ENCODE data around the gene MAF.

Gene MAF

DNA sequence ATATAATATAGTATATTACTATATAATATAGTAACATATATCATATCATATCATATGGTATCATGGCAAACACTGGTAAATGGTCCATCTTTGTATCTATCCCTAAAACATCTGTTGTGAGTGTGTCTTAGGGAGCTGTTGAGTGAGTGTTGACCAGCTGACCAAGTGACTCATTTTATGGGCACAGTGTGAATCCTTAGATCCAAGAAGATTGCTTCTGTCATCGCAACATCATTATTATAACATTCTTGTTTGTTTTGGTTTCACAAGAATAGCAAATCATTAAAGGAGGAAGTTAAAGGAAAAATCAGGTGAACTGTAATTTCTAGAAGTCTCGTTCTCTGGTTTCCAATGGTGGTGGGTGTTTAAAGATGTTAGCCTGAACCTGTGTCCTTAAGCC is 11.7 kb upstream of the MAF start:
- no peak for DNase-seq (ENCODE audit: low read depth)

DNA sequence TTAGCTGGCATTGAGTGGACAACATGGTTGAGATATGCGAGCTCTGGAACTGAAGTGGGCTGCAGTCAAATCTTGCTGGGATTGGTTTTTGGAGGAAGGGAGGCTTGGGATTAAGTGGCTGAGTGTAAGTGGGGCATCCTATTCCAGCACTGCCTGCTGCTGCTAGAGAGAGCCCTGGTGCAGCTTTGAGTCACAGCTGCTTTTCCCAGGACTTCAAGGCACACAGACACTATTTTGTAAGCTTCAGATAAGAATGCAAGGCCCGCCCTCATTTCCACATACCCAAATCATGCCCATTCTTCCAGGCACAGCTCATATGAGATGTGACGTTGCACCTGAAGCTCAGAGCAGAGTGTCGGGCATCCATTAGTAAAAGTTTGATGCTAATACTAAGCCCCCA is 10.2 kb upstream of the MAF start:
- no peak for DNase-seq (ENCODE audit: low read depth)

DNA sequence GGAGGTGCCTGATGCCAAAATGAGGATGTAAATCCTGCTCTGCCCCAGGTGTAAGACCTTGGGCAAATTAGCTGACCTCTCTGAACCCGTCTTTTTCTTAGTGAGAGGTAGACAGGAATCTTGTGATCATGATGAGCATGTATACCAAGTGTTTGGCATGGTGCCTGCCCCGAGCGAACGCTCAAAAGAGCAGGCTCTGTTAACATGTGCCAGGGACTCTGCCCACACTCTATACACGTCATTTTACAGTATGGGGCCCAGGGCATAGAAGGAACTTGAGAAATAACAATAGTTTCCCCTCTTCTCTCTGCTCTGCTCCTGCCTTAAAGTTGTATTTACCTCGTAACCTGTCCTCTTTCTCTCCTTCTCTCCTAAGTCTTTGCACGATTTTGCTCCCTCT is 9.3 kb upstream of the MAF start:
- DNase-seq (ENCODE audit: low read depth), result no peak

DNA sequence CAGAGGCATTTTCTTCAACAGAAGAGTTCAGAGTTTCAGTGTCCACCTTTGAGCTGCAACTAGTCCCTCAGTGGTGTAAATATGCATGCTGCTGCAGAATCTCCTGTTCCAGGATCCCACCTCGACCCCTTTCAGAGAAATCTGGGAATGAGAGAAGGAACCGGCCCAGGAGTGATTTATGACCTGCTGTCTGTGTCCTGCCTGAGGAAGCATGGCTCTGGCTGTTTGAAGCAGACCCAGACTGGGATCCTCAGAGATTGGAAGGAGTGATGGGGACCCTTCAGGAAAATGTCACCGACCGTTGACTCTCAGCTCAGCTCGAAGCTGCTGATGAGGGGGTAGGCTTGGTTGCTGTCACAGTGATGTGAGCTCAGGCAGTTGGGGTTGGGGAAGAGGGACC is 8.4 kb upstream of the MAF start:
- no peak for DNase-seq (ENCODE audit: low read depth)

DNA sequence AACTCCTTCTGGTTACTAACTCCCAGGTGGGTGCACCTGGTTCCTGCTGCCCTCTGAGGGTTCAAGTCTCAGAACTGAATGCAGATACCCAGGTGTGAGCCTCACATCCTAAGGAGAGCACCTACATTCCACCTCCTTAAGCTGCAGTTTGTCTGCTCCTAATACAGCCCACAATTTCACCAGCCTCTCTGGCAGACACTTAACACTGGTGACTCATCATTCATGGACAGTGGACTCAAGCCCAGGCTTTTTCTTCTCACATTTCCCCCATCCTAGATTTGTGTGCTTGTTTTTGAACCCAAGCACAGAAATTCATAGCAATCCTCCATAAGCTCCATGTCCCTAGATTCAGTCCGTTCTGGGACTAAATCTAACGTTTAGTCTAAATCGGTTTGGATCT is 7.0 kb upstream of the MAF start:
- no peak for DNase-seq (ENCODE audit: low read depth)

DNA sequence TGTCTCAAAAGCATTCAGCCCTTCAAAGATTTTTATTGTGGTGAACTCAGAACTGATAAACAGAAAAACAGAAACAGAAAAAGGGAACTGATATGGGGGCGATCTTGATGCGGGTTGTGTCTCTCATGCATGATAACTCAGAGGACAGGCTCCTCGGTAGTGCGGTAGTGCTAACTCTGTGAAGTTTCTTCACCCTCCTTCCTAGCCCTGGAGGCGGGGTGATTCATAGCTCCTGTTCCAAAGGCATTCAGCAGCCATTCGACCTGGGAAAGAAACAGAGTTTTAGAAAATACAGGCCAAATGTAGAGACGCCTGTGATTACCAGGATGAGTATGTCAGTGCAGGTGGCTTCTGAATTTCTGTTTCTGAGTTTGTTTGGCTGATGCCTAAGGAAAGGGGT is 5.5 kb upstream of the MAF start:
- no peak for DNase-seq (ENCODE audit: low read depth)

DNA sequence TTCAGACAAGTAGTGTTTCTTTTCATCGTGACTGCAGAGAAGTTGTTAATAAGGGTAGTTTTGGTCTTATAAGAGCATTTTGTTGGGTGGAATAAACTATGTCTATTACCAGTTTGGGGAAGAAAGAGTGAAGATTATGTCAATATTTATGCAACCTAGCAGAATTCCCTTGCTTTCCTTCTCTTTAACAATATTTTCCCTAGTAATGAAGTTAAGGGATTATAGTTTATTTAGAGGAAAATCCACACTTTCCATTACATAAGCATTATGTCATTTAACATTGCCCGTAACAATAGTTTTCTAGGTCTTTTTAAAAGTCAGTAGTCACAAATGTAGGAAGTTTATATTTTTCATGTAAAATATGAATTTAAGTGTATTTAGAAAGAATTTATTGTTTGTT is 2.5 kb upstream of the MAF start:
- DNase-seq (ENCODE audit: low read depth), result no peak

DNA sequence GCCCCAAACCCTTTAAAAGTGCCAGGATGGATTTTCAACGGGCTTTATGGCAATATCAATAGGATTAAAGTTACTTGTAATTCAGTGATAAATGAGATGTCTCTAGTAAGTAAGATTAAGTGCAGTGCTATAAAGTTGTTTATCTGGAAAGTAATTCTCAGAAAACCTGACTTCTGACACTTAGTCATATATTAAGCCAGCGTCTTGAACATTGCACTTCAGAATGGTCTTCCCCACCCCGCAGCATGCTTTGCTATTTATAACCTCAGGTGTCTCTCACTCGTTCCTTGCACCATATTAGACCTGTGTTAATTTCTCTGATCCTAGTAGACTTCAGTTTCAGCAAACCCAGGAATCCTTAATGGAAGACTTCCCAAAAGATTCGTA is 2.1 kb upstream of the MAF start:
- DNase-seq (ENCODE audit: low read depth), result no peak

DNA sequence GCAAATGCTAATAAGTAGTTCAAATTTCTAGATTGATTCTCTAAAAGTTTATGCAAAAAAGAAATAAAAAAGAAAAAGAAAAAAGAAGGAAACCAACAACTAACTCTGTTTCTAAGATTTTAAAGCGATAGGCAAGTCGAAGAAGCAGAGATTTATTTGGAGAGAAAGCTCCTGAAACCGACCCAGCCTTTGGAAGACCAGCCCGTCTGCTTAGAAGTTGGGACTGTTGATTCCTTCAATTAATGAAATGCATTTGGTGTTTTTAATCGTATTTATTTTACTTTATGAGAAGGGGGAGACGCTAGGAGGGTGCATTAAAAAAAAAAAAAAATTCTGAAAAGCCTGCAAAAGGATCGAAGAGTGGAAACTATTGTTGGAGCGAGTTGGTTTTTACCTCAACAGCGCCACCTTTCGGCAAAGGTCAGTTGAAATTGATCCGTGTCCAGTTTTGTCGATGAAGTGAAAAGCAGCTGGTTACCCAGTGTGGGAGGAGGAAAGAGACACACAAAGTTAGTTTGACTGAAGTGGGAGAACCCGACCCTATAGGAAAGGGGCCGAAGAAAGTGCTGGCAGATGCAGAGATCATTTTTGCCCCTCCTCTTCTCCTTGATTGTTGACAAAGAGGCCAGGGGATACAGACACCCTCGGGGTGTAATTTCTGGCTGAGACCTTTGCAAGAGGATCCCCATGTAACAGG is 1.5 kb upstream of the MAF start:
- DNase-seq (ENCODE audit: low read depth), result peak; percentile 86

DNA sequence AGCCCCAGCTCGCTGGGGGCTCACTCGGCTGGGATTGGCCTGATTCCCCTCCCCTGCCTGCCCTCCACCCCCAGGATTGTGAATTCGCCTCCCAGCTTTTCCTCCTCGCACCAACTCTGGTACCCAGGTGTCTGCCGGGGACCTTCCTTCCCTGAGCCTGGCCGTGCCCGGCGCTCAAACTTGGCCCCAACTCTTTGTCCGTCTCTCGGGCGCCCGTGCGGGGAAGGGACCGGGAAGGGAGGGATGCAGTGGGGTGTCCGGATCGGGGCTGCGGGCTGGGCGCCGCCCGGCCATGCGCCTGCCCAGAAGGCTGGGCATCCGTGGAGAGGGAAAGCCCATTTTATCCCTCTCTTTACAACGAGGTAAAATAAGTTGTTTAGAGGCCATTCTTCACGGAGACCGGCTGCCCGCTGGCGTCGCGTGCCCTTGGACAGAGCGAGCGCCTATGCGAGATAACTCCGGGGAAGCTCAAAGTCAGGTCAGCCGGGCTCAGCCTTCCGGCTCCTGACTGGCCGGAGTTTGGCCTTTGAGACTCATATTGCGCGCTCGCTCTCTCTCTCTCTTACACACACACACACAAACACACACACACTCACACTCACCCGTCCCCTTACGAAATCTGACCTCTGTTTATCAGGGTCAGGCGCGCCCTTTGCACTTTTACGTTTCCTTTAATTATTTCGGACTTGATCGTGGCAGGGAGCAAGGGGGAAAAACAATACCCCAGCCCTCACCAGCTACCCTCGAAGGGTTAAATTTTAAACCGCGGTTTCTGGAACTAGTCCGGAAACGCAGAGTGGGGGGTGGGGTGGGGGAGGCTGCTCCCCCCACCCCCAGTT is 774 bp upstream of the MAF start:
- no peak for DNase-seq (ENCODE audit: low read depth)

DNA sequence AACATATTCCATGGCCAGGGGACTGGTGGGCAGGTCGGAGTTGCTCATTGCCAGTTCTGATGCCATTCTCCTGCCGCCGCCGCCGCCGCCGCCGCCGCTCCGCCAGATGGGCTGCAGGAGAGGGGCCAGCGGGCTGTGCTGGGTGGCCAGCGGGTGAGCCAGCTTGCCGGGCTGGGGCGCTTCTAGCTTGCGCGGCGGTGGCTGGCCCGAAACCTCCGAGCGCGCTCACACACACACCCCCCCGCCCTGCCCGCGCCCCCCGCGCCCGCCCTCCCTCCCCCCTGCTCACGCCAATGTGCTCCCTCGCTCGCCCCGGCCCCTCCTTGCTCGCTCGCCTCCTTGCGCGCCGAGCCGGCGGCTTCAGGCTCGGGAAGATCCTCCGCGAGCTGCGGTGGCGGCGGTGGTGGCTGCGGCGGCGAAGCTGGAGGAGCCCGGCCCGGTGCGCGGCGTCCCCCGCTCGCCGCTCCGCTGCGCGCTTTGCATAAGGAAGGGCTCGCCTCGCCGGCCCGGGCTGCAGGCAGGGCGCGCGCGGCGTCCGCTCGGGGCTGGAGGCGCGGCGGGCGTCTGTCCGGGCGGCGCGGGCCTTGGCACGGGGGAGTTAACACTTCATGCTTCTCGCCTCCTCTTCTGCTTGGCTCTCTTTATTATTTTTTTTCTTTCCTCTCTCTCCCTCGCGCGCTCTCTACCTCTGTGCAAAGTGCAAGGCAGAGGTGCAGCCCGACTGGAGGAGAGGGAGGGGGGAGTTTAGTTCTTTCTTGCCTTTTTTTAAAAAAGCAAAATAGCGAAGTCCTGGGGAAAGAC is 500 bp downstream of the MAF start:
- DNase-seq (ENCODE audit: low read depth), result no peak

DNA sequence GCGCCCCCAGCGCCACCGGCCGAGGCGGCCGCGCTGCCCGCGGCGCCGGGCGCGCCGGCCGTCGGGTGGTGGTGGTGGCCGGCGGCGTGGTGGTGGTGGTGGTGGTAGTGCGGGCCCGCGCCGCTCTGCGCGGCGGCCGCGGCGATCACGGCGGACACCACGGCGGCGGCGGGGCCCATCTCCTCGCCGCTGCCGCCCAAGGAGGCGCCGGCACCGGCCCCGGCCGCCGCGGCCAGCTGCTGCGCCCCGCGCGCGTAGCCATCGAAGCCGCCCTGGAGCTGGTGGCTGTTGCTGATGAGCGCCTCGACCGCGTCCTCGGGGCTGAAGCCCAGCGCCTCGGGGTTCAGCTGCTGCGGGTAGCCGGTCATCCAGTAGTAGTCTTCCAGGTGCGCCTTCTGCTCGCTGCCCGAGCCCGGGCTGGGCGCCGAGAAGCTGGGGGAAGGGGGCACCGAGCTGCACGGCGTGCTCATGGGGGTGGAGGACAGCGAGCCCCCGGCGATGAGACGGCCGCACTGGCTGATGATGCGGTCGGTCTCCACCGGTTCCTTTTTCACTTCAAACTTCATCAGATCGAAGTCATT is 1.2 kb downstream of the MAF start:
- no peak for DNase-seq (ENCODE audit: low read depth)

DNA sequence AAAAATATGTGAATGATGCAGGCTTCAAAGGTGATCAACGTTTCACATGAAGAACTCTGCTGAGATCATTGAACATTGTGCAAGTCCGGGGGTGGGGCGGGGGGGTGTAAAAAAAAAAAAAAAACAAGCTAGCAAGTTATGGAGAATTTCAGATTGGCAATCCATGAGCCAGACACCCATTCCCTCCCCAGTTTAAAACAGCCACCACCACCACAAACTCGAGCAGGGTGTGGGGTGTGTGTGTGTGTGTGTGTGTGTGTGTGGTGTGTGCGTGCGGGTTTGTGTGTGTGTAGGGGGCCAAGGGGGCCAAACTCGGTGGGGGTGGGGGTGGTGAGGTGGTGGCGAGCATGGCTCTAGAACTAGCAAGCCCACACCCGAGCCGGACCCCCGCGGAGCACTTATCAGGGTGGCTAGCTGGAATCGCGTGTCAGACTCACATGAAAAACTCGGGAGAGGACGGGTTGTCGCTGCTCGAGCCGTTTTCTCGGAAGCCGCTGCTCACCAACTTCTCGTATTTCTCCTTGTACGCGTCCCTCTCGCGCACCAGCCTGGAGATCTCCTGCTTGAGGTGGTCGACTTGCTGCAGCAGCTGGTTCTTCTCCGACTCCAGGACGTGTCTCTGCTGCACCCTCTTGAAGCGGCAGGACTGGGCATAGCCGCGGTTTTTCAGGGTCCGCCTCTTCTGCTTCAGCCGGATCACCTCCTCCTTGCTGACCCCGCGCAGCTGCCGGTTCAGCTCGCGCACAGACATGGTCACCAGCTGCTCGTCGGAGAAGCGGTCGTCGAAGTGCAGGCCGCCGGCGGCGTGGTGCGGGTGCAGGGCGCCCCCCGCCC is 2.0 kb downstream of the MAF start:
- no peak for DNase-seq (ENCODE audit: low read depth)

DNA sequence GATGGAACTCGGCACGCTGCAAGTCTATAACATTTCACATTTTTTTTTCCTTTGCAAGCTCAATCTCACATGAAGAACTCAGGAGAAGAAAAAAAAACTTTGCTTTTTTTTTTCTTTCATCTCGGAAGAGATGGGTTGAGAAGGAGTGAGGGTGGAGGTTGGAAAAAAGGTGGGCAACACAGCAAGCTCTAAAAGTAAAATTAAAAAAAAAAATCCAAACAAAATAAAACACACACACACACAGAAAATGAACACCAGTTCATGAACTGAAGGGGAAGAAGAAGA is 2.5 kb downstream of the MAF start:
- DNase-seq (ENCODE audit: low read depth), result no peak

DNA sequence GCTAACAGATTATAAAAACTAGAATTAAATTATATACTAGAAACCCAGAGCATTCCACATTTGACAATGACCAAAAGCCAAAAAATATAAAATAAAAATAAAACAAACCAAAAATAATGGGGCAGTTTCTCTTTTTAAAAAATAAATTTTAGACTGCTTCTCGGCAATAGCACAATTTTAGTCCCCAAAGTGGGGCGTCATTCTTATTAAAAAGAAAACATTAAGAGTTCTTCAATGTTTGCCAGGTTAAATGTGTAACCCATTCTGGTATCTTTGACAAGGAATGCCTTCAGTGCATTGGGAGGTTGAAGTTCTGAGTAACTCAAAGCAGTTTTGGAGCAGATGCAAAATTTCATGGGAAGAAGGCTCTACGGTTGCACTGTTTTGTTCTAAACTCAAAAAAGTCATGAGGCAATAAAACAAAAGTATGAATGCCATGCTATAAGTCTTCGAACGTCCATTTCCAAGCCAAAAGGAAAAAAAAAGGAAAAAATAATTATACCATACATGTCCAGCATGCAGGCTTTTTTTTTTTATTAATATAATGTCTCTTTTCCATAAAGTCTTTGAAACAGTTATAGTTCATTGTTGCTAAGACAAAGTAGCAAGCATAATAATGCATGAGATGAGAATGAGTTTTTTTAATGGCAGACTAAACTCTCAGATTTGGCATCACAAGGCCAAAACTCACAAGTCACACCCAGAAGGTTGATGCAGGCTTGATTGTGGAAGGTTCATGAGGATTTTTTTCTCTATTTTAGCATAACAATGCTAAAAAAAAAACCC is 3.1 kb downstream of the MAF start:
- DNase-seq (ENCODE audit: low read depth), result no peak

DNA sequence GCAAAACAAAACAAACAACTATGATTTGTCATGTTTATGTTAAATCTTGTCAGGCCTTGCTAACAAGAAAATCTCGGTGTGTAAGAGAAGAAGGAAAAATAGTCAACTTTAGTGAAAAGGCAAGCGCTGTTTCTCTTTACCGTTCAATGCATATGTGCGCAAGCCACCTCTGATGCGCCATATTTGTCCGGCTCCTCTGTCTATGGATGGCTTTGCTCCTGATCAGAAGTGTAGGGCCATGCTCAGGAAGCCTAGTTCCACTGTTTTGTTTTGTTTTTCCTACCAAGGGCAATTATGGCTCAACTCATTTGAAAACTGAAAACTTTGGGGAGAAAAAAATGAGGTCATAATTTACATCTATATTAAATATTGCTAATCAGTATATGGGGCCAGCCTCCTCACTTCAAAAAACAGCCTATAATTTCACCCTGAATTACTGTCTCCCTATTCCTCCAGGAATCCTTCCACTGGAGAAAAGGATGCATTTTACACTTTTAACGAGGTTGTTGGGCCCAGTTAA is 4.5 kb downstream of the MAF start:
- no peak for DNase-seq (ENCODE audit: low read depth)

DNA sequence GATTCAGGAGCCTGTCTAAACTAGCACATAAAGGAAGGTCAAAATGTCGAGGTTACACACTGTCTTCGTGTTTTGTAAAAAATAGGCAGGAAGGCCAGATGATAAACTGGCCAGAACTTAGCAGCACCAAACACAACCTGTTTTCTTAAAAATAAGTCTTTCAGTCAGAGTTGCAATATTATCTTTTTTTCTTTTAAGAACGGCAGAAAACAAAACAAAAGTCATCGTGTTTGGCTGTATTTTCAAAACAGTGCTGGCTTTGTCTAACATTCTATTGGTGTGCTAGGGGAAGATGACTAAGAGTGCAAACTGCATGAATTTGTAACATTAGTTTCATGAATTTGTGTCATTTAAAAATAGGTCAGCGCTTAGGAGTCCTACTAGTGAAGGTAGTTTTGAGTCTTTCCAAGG is 5.3 kb downstream of the MAF start:
- DNase-seq (ENCODE audit: low read depth), result no peak

DNA sequence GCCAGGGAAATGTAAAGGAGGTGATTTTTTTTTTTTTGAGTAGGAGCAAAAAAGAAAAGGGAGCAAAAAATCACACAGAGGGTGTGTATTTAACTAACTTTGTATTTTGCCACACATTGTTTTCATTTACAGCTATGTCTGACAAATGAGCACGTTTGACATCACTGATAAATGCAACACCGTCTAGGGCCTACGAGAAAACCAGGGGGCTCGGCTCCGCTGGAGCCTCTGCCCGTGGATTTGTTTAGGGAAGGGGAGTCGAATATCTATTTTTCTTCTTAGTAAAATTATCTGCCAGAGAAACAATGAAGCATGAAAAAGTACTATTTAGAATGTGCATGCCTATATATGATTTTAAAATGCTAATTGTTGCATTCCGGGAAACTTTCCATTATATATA is 6.8 kb downstream of the MAF start:
- DNase-seq (ENCODE audit: low read depth), result no peak

DNA sequence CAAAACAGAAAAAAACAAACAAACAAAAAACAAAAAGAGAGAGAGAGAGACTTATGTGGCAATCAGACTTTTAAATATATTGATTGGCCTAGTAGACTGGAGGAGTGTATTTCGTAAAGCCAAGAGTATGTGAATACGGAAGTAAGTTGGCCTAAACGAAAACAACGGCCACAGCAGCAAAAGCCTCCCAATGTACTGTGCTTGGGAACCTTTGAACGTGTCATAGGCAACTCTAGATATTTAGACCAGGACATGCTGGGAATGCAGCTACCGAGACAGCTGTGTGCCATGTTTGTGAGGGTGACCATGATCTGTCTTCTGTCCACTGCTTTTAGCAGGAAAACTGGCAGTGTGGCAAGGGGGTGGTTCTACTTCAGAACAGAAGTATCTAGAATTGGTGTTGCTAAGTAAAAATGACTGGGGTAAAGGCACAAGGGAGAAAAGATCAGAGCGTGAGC is 7.4 kb downstream of the MAF start:
- DNase-seq (ENCODE audit: low read depth), result no peak

DNA sequence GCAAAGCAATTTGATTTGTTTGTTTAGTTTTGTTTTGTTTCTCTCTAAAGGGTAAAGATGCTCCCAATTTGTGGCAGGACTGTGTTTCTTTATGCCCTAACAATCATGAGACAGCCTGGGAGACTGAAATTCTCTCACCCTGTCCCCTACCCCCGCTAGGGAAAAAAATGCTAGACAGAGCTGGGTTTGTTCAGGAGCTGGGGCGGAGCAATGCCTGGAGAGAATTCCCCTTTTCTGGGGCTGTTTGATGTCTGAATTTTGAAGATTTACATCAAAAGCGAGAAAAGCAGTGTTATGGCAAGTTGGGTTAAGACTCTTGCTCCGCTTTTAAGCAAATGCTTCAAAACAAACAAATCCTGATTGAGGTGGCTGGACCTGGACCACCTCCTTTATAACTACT is 8.4 kb downstream of the MAF start:
- no peak for DNase-seq (ENCODE audit: low read depth)

DNA sequence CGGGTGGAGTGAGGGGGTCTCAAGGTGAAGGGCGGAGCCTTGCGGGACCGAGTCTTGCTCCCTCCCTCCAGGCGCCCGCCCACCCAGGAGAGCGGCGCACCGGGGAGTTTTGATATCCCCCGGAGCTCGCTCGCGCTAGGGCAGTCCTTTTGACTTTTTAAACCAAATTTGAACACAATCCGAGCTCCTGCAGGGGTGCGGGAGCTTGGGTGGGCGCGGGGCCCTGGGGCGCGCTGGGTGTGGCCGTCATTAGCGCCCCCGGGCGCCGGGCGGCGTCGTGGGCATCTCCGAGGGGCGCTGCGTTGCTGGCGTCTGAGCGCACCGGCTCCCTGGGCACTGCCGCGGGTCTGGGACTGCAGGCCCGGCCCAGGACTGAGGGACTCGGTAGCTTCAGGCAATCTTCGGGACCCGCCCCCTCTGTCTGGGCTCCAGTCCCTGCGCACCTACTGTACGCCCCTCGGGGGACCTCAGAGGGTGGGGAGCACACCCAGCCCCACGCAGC is 10.9 kb downstream of the MAF start:
- DNase-seq (ENCODE audit: low read depth), result no peak

Measured in activated T-cell treated with anti-CD3 and anti-CD28 coated beads for 1 hour (primary cell).